ENCODE results near the gene ARAP1. TPM values are rescaled to one million over a fixed set of nuclear protein-coding genes. Genes with fewer than 3 reads are reported as not detected.

ARAP1 gene
- total and polyA plus RNA-seq, 2 of the 8 experiments (the other 6 are each of a cell fraction or from before 2014, with no cell fraction given): 25.7 to 61.6 TPM

- no peak overlapping the region for H2AK5ac ChIP-seq (ENCODE audit: low read depth, low read length)
- no peak overlapping the region for H2BK20ac ChIP-seq (ENCODE audit: low read length)
- no peaks in the 10 kb centered on the region; a peak in 1 of 4 replicates for H3K9me3 ChIP-seq (ENCODE audit: insufficient read depth in 2 of 2, low read depth in 1 of 2, low read length in 1 of 2)
- no peak overlapping the region for H4K91ac ChIP-seq (replicated peaks; ENCODE audit: insufficient read length, low read length)
- no peak overlapping the region for H3K4ac ChIP-seq (replicated peaks; ENCODE audit: insufficient read length, low read depth, low read length)
- 0 out of 2 replicates have a peak overlapping the region, but pooled peaks have one; percentile 3 for H2BK15ac ChIP-seq (ENCODE audit: low read length)
- DNase-seq (ENCODE audit: low read depth in 1 of 2, low spot score in 2 of 2): no peak
- peaks cover 0 to 9% (median 1%) of the 10 kb centered on the region in 4 experiments; a peak in 5 of 8 replicates for H3K36me3 ChIP-seq (ENCODE audit: control insufficient read depth in 2 of 4, insufficient read depth in 4 of 4, low read length in 3 of 4)
- no peak overlapping the region for H4K8ac ChIP-seq (ENCODE audit: extremely low read depth, insufficient read depth, low read length)
- no peak overlapping the region for H3K27ac ChIP-seq (ENCODE audit: low read depth, low read length)
- H2BK120ac ChIP-seq (replicated peaks; ENCODE audit: low read depth, low read length): no peak overlapping the region
- ChIA-PET POLR2A (ENCODE audit: partially characterized antibody) (interaction anchor here (1.8 kb wide), 1 partner anchor 11 kb away, joined by 7 read pairs; no protein-coding TSS in a partner anchor), CTCF (ENCODE audit: partially characterized antibody) (interaction anchor here (0.9 to 7.5 kb wide), 14 partner anchors 10 to 113 kb away, joined by 3 to 105 read pairs (median 4); partner anchors contain the start of genes ATG16L2 and STARD10)
- H3K4me3 ChIP-seq (ENCODE audit: extremely low read depth in 1 of 4, insufficient read depth in 2 of 4, low read depth in 3 of 4, low read length in 4 of 4): no peak overlapping the region
- H3K14ac ChIP-seq (ENCODE audit: insufficient read length): no peak overlapping the region
- no peak overlapping the region for H3K4me2 ChIP-seq (ENCODE audit: insufficient read depth in 1 of 2, low read depth in 2 of 2, low read length in 2 of 2)
- no peak overlapping the region for H2BK12ac ChIP-seq (ENCODE audit: low read depth, low read length)
- no peak overlapping the region for H2AFZ ChIP-seq (ENCODE audit: low read length)
- H3K79me2 ChIP-seq (ENCODE audit: control insufficient read depth in 1 of 2, insufficient read depth in 2 of 2, low read length in 2 of 2): peaks cover 0 to 23% of the 10 kb centered on the region in 2 experiments; a peak in 2 of 4 replicates
- no peak overlapping the region for H3K9ac ChIP-seq (replicated peaks in 1 of 4; ENCODE audit: extremely low read depth in 1 of 4, low read depth in 3 of 4, low read length in 3 of 4)
- no peak overlapping the region for H4K5ac ChIP-seq (ENCODE audit: insufficient read length, low read depth, low read length)
- no peak overlapping the region for H3K23ac ChIP-seq (ENCODE audit: insufficient read length)
- peaks cover 9% of the 10 kb centered on the region; the same call in 1 of the 2 replicates for H3K79me1 ChIP-seq (ENCODE audit: low read depth, low read length)
- WGBS, 2 experiments (ENCODE audit: extremely low coverage in 1 of 2, insufficient coverage in 1 of 2, insufficient read length in 1 of 2, insufficient replicate concordance in 2 of 2, low coverage in 1 of 2, low lambda C conversion rate in 2 of 2, missing lambda C conversion rate in 1 of 2): 90% methylated on average over 4 of the region's 4 CpGs; no CpG with 5 or more reads in 1 of the 2 experiments
- no peaks in the 10 kb centered on the region for H3K27me3 ChIP-seq (replicated peaks in 1 of 4; ENCODE audit: control insufficient read depth in 3 of 4, extremely low read depth in 1 of 4, insufficient read depth in 3 of 4, low read length in 3 of 4)
- no peak overlapping the region for H3K18ac ChIP-seq (ENCODE audit: extremely low read depth, low read length)
- H4K20me1 ChIP-seq (replicated peaks in 1 of 2; ENCODE audit: control insufficient read depth in 1 of 2, insufficient read depth in 2 of 2, low read length in 2 of 2): peaks cover 8 to 11% of the 10 kb centered on the region in 2 experiments
- H3K23me2 ChIP-seq (ENCODE audit: low read depth, low read length): no peaks in the 10 kb centered on the region
- H3K56ac ChIP-seq (replicated peaks; ENCODE audit: insufficient read length, low read depth, low read length): no peak overlapping the region
- peak overlapping the region; percentile 13; the same call in 1 of the 2 replicates for H2BK5ac ChIP-seq (ENCODE audit: low read depth, low read length)
- H3K4me1 ChIP-seq (replicated peaks in 1 of 4; ENCODE audit: control insufficient read depth in 3 of 4, insufficient read depth in 4 of 4, low read length in 3 of 4): peaks cover 0 to 3% (median under 1%) of the 10 kb centered on the region in 4 experiments; a peak in 3 of 7 replicates
- no peak for FAIRE-seq
- no peak for TF ChIP-seq TEAD4 (IDR thresholded peaks at IDR 0.05; ENCODE audit: low read depth, low read length)
- TF ChIP-seq E2F6 (IDR thresholded peaks at IDR 0.05): no peak
- TF ChIP-seq CEBPB (IDR thresholded peaks at IDR 0.05; ENCODE audit: low read depth, low read length): no peak
- TF ChIP-seq SP2 (IDR thresholded peaks at IDR 0.05; ENCODE audit: low read length): no peak
- TF ChIP-seq CTCF (IDR thresholded peaks at IDR 0.05; ENCODE audit: control extremely low read depth in 1 of 3, insufficient read depth in 1 of 3, low read depth in 1 of 3, low read length in 3 of 3): no peak
- TF ChIP-seq EP300 (IDR thresholded peaks at IDR 0.05; ENCODE audit: borderline replicate concordance in 1 of 2, low read depth in 2 of 2, low read length in 2 of 2): no peak
- no peak for TF ChIP-seq USF2 (IDR thresholded peaks at IDR 0.05; ENCODE audit: low read length)
- TF ChIP-seq CREB1 (IDR thresholded peaks at IDR 0.05): no peak
- no peak for TF ChIP-seq GABPA (IDR thresholded peaks at IDR 0.05; ENCODE audit: borderline replicate concordance, insufficient read depth, low read length)
Measured at GRCh38 chr11:72727521-72727920, 24.7 kb downstream of the ARAP1 start.

Measured in H1 (cell line).